Activated naive CD4-positive, alpha-beta T cell treated with Interleukin-2 at 50 U/mL for 16 hours (primary cell): ENCODE measurements around the gene FANCM.

Source experiments
- DNase-seq: peaks from one replicate; pipeline ENCODE4 v3.0.0-alpha.2; 2020

FANCM gene

GRCh38 chr14:45238988-45239387 is 103.3 kb downstream of the FANCM start:
- DNase-seq, result no peak

DNA sequence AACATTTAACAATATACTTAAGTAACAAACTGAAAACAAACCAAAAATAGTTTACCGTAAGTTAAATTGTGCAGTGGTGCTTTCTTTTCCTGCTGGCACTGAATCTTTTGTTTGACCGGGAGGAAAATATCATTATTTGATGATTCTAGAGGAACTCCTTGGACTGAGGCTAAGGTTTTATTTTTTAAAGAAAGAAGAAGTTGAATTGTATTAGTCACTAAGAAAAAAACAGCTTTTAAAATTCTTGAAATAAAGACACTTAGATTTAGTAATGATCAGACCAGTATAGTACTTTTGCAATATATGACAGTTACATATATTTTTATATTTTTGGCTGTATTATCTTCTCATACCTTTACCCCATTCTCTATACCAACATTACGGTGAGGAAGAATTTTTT is 107.0 kb downstream of the FANCM start:
- DNase-seq, result no peak

GRCh38 chr14:45246151-45246550 is 110.4 kb downstream of the FANCM start:
- no peak for DNase-seq

- no peak for DNase-seq
Observed at GRCh38 chr14:45246691-45247090, 111.0 kb downstream of the FANCM start.

DNA sequence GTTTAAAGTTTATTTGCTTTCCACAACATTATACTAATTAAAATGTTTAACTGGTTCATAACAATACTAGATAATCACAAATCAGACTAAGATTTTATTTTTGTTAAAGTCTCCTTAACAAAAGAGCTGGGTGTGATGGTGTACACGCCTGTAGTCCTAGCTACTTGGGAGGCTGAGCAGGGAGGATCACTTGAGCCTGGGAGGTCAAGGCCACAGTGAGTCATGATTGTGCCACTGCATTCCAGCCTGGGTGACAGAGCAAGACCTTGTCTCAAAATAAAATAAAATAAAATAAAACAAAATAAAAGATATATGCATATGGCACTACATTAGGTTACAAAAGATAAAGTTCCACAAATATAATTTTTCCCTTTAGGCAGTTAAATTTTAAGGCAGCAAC is 111.7 kb downstream of the FANCM start:
- no peak for DNase-seq

- no peak for DNase-seq
Observed at GRCh38 chr14:45249856-45250575, 114.3 kb downstream of the FANCM start.
